HG03469 (cell line): ENCODE results near the gene OSBPL2.
A peak's percentile ranks its signal among the peaks of the same experiment; 100 is the strongest.

Experiments
- ATAC-seq: cut with Tn5 transposase; IDR thresholded peaks from one replicate; pipeline ENCODE4 v1.9.1; 2021; ENCODE audit warnings: mild to moderate bottlenecking, moderate library complexity, moderate number of reproducible peaks; ENCODE audit not compliant: unreplicated experiment

The OSBPL2 gene

DNA sequence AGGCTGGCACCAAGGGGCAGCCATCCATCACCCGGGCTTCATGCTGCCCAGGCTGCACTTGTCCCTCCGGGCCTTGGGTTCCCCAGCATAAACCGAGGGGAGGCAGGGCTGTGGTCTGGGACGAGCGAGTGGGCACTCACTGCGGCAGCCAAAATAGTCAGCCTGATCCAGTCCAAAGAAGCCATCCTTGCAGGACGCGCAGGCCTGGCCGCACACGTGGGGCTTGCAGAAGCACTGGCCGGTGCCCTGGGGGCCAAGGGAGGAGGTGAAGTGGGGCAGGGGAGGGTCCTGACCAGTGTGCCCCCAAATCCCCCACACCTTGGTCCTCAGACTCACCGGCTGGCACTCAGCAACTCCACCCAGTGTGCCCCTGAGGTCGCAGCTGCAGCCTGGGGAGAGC is 96.6 kb downstream of the OSBPL2 start:
- no peak for ATAC-seq

GRCh38 chr20:62335532-62335931 is 97.2 kb downstream of the OSBPL2 start:
- ATAC-seq = no peak

DNA sequence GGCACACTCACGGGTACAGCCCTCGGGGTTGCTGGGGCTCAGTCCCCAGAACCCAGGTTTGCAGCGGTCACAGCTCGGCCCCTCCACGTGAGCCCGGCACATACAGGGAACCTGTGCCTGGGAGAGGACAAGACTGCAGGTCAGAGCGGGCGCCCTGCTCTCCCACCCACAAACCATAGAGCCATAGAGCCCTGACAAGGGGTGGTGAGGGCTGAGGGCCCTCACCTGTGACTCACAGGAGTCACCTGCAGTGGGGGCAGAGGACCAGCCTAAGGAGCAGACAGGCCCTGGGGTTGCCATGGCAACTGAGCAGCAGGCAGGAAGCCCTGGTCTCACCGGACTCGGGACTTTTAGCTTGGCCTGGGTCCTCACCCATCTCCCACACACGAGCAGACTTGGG is 98.0 kb downstream of the OSBPL2 start:
- no peak for ATAC-seq

- no peak for ATAC-seq
These were observed 98.6 kb downstream of the OSBPL2 start for GRCh38 chr20:62336775-62337557.

DNA sequence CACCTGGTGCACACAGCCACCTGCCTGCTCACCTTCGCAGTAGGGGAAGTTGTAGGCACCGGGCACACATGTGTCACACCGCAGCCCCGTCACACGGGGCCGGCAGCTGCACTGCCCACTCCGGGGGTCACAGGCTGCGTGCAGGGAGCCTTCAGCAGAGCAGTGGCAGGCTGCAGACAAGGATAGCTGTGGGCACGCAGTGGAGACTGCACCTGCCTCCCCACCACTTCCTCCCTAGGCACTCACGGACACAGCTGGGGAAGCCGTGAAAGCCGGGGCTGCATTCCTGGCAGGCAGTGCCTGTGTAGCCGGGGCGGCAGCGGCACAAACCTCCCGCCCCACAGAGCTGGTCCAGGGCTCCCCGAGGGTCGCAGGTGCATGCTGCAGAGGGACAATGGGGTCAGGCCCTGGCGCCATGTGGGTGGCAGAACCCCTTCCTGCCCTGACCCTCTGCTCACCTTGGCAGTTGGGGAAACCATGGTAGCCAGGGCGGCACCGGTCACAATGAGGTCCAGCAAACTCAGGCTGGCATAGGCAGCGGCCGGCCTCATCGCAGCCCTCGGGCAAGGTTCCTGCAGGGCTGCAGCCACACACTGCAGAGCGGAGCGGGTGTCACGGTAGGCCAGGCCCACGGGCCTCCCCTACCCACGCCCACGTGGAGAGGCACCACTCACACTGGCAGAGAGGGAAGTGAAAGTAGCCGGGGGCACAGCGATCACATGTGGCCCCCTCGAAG is 99.4 kb downstream of the OSBPL2 start:
- ATAC-seq = no peak

- no peak for ATAC-seq
These were observed 99.9 kb downstream of the OSBPL2 start for GRCh38 chr20:62338294-62338620.

DNA sequence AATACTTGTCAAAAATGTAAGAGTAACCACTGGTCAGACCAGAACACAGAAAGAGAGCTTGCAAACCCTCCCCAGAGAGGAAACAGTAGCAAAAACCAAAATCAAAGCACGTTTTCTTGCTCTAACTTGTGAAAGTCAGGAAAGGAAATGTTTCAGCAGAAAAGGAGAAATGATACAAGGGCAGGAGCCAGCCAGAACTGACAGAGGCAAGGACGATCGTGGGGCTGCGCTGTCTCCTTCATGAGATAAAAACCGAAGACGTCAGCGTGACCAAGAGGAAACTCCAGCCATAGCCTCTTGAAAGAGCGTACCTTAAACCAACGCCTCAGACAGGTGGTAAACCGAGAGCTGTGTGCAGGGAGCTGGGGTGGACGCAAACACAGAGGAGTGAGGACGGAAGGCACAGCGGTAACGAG is 101.3 kb downstream of the OSBPL2 start:
- ATAC-seq = peak; percentile 38

- no peak for ATAC-seq
These were observed 104.6 kb downstream of the OSBPL2 start for GRCh38 chr20:62342910-62343309.

DNA sequence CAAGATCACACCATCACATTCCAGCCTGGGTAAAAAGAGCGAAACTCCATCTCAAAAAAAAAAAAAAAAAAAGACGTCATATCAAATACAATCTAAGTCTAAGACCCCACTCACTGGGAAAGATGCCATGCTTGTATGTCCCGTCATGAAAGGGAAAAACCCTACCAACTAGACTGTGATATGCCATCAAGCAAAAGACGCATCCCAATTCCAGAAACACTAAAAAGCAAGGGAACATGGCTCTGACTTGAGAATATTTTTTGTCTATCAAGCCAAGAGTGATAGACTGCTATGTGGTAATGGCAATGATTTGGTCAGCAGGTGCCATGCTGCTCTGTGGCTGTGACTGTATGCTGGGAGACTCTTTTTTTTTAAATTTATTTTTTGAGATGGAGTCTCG is 105.8 kb downstream of the OSBPL2 start:
- no peak for ATAC-seq

GRCh38 chr20:62344782-62345181 is 106.5 kb downstream of the OSBPL2 start:
- ATAC-seq = no peak
